Kidney epithelial cell (primary cell): Measurements from ENCODE around the gene EFHC1. TPM values are rescaled to one million over a fixed set of nuclear protein-coding genes. Genes with fewer than 3 reads are reported as not detected.

Experiments used
- DNase-seq: peaks from one replicate; pipeline ENCODE4 v3.0.0-alpha.2; 2010; ENCODE audit warnings: low read depth
- H3K27me3 ChIP-seq: 2 replicates; pipeline ENCODE4 v1.6.0; 2011; ENCODE audit warnings: low read length; ENCODE audit not compliant: control insufficient read depth, insufficient read depth
- H3K36me3 ChIP-seq: 2 replicates; pipeline ENCODE4 v1.5.1; 2011; ENCODE audit warnings: low read length; ENCODE audit not compliant: control insufficient read depth, insufficient read depth
- H3K4me3 ChIP-seq: 2 replicates; pipeline ENCODE4 v1.5.1; 2011; ENCODE audit warnings: low read depth, mild to moderate bottlenecking, control low read depth, low read length
- CTCF ChIP-seq: IDR thresholded peaks from 2 replicates; pipeline ENCODE4 v1.5.1; 2011; ENCODE audit warnings: mild to moderate bottlenecking, moderate library complexity, low read length, control low read depth, inconsistent platforms; ENCODE audit not compliant: insufficient read depth, poor library complexity, severe bottlenecking
- total RNA-seq: library from RNA; depleted of rRNA; stranded (reverse); fragments of >200 nt; gene quantifications from 2 replicates; pipeline ENCODE4 v1.2.3, GENCODE V29; 2015

The EFHC1 gene
- total RNA-seq, 1 donor from 2014 or later, result 22.9 TPM

GRCh38 chr6:52530351-52530750 lies 110.2 kb downstream of the EFHC1 start:
- Histone ChIP-seq H3K4me3 (no peak overlapping the region), H3K27me3 (no peaks in the 10 kb centered on the region), H3K36me3 (no peaks in the 10 kb centered on the region)
- no peak for TF ChIP-seq CTCF
- no peak for DNase-seq

- Histone ChIP-seq H3K27me3 (no peaks in the 10 kb centered on the region), H3K4me3 (no peak overlapping the region), H3K36me3 (no peaks in the 10 kb centered on the region)
- no peak for TF ChIP-seq CTCF
- DNase-seq, result no peak
These were observed 111.3 kb downstream of the EFHC1 start for GRCh38 chr6:52531396-52531795.

GRCh38 chr6:52531834-52532233 lies 111.7 kb downstream of the EFHC1 start:
- Histone ChIP-seq H3K27me3 (no peaks in the 10 kb centered on the region), H3K4me3 (no peak overlapping the region), H3K36me3 (no peaks in the 10 kb centered on the region)
- DNase-seq, result no peak
- TF ChIP-seq CTCF, result no peak

GRCh38 chr6:52532457-52532856 lies 112.3 kb downstream of the EFHC1 start:
- no peak for DNase-seq
- Histone ChIP-seq H3K4me3 (no peak overlapping the region), H3K36me3 (no peaks in the 10 kb centered on the region), H3K27me3 (no peaks in the 10 kb centered on the region)
- no peak for TF ChIP-seq CTCF

GRCh38 chr6:52533491-52533890 lies 113.3 kb downstream of the EFHC1 start:
- Histone ChIP-seq H3K4me3 (no peak overlapping the region), H3K36me3 (no peaks in the 10 kb centered on the region), H3K27me3 (no peaks in the 10 kb centered on the region)
- no peak for TF ChIP-seq CTCF
- DNase-seq, result no peak

- TF ChIP-seq CTCF, result no peak
- Histone ChIP-seq H3K4me3 (no peak overlapping the region), H3K27me3 (no peaks in the 10 kb centered on the region), H3K36me3 (no peaks in the 10 kb centered on the region)
- no peak for DNase-seq
These were observed 114.2 kb downstream of the EFHC1 start for GRCh38 chr6:52534363-52534762.
